H9 (cell line): Measurements from ENCODE around the gene AS3MT. TPM values are rescaled to one million over a fixed set of nuclear protein-coding genes. Genes with fewer than 3 reads are reported as not detected.

ENCODE experiments used
- DNase-seq: peaks from one replicate; pipeline ENCODE4 v3.0.0-alpha.2; 2017
- H2AFZ ChIP-seq: one replicate; pipeline ENCODE4 v1.6.1; 2013; ENCODE audit warnings: mild to moderate bottlenecking, low read length, control low read depth, moderate library complexity
- H2AK5ac ChIP-seq: 2 replicates; pipeline ENCODE4 v1.6.1; 2013; ENCODE audit warnings: low read length, control low read depth, mixed read lengths; ENCODE audit not compliant: insufficient read length
- H2BK120ac ChIP-seq: one replicate; pipeline ENCODE4 v1.6.1; 2013; ENCODE audit warnings: low read depth, mild to moderate bottlenecking, low read length, control low read depth, inconsistent platforms; ENCODE audit not compliant: poor library complexity, severe bottlenecking
- H2BK12ac ChIP-seq: 2 replicates; pipeline ENCODE4 v1.6.1; 2013; ENCODE audit warnings: low read length, control low read depth, mixed read lengths, low read depth; ENCODE audit not compliant: insufficient read length
- H2BK15ac ChIP-seq: 2 replicates; pipeline ENCODE4 v1.6.1; 2013; ENCODE audit warnings: low read depth, low read length, control low read depth
- H2BK20ac ChIP-seq: one replicate; pipeline ENCODE4 v1.6.1; 2013; ENCODE audit warnings: low read depth, mild to moderate bottlenecking, low read length, control low read depth, inconsistent platforms; ENCODE audit not compliant: poor library complexity, severe bottlenecking
- H2BK5ac ChIP-seq: 2 replicates; pipeline ENCODE4 v1.6.1; 2013; ENCODE audit warnings: low read length, control low read depth, mixed read lengths; ENCODE audit not compliant: insufficient read length
- H3K14ac ChIP-seq: 2 replicates; pipeline ENCODE4 v1.6.1; 2013; ENCODE audit warnings: low read length, control low read depth; ENCODE audit not compliant: insufficient read depth
- H3K18ac ChIP-seq: 2 replicates; pipeline ENCODE4 v1.6.1; 2013; ENCODE audit warnings: low read depth, mild to moderate bottlenecking, mixed read lengths, low read length, control low read depth; ENCODE audit not compliant: insufficient read length
- H3K23ac ChIP-seq: 2 replicates; pipeline ENCODE4 v1.6.1; 2013; ENCODE audit warnings: low read length, control low read depth, mixed read lengths, low read depth; ENCODE audit not compliant: insufficient read length
- H3K23me2 ChIP-seq: 2 replicates; pipeline ENCODE4 v1.6.1; 2013; ENCODE audit warnings: low read depth, mild to moderate bottlenecking, mixed read lengths, low read length, control low read depth; ENCODE audit not compliant: insufficient read length, poor library complexity, severe bottlenecking
- H3K27ac ChIP-seq: 2 replicates; pipeline ENCODE4 v1.5.1; 2013; ENCODE audit warnings: low read length, control low read depth, mixed read lengths, low read depth; ENCODE audit not compliant: insufficient read length
- H3K27me3 ChIP-seq: 2 replicates; pipeline ENCODE4 v1.6.1; 2013; ENCODE audit warnings: low read length, control low read depth, inconsistent platforms; ENCODE audit not compliant: insufficient read depth
- H3K4ac ChIP-seq: 2 replicates; pipeline ENCODE4 v1.6.1; 2013; ENCODE audit warnings: low read depth, mild to moderate bottlenecking, control low read depth, inconsistent platforms, low read length, moderate library complexity
- H3K4me1 ChIP-seq: 2 replicates; pipeline ENCODE4 v1.6.1; 2013; ENCODE audit warnings: low read length, control low read depth, inconsistent platforms; ENCODE audit not compliant: insufficient read depth
- H3K4me2 ChIP-seq: 2 replicates; pipeline ENCODE4 v1.6.1; 2013; ENCODE audit warnings: low read length, control low read depth, mixed read lengths; ENCODE audit not compliant: insufficient read length, insufficient read depth
- H3K56ac ChIP-seq: 2 replicates; pipeline ENCODE4 v1.6.1; 2013; ENCODE audit warnings: low read depth, mild to moderate bottlenecking, mixed read lengths, low read length, control low read depth; ENCODE audit not compliant: insufficient read length
- H3K79me1 ChIP-seq: 2 replicates; pipeline ENCODE4 v1.6.1; 2013; ENCODE audit warnings: low read depth, mild to moderate bottlenecking, moderate library complexity, low read length, control low read depth, inconsistent platforms; ENCODE audit not compliant: insufficient read depth, poor library complexity, severe bottlenecking
- H3K79me2 ChIP-seq: 2 replicates; pipeline ENCODE4 v1.6.1; 2013; ENCODE audit warnings: low read length, control low read depth, inconsistent platforms; ENCODE audit not compliant: insufficient read depth
- H3K9ac ChIP-seq: 2 replicates; pipeline ENCODE4 v1.6.1; 2013; ENCODE audit warnings: low read length, control low read depth, mixed read lengths; ENCODE audit not compliant: insufficient read length; ENCODE audit errors: extremely low read depth
- H3K9me3 ChIP-seq: one replicate; pipeline ENCODE4 v1.6.1; 2013; ENCODE audit warnings: low read depth, low read length, inconsistent platforms; ENCODE audit not compliant: control insufficient read depth
- H3T11ph ChIP-seq: one replicate; pipeline ENCODE4 v1.6.1; 2013; ENCODE audit warnings: mild to moderate bottlenecking, low read length, control low read depth, inconsistent platforms
- H4K20me1 ChIP-seq: one replicate; pipeline ENCODE4 v1.6.1; 2013; ENCODE audit not compliant: control insufficient read depth, insufficient read length, insufficient read depth
- H4K5ac ChIP-seq: 2 replicates; pipeline ENCODE4 v1.6.1; 2013; ENCODE audit warnings: low read depth, mild to moderate bottlenecking, mixed read lengths, low read length, control low read depth; ENCODE audit not compliant: insufficient read length
- H4K8ac ChIP-seq: replicated peaks from 2 replicates; pipeline ENCODE4 v1.6.1; 2013; ENCODE audit warnings: low read length, control low read depth, mixed read lengths, low read depth; ENCODE audit not compliant: insufficient read length
- H4K91ac ChIP-seq: 2 replicates; pipeline ENCODE4 v1.6.1; 2013; ENCODE audit warnings: low read depth, mild to moderate bottlenecking, moderate library complexity, mixed read lengths, low read length, control low read depth; ENCODE audit not compliant: insufficient read length
- H3K27ac Mint-ChIP-seq, 3 experiments: 2 replicates in 2 of 3; 3 replicates in 1 of 3; pipeline ENCODE4 v1.8.0; 2020 to 2021; ENCODE audit warnings: mixed read lengths in 3 of 3, mild to moderate bottlenecking in 1 of 3, moderate library complexity in 1 of 3
- H3K27me3 Mint-ChIP-seq: 2 replicates; pipeline ENCODE4 v1.8.0; 2021; ENCODE audit warnings: low read depth, mild to moderate bottlenecking, moderate library complexity, mixed read lengths
- H3K36me3 Mint-ChIP-seq, 3 experiments: 2 replicates in 2 of 3; 3 replicates in 1 of 3; pipeline ENCODE4 v1.8.0; 2020 to 2021; ENCODE audit warnings: low read depth in 3 of 3, mixed read lengths in 3 of 3; ENCODE audit not compliant: insufficient read depth in 1 of 3
- H3K4me1 Mint-ChIP-seq, 2 experiments: 2 replicates each; pipeline ENCODE4 v1.8.0; 2020; ENCODE audit warnings: mixed read lengths in 2 of 2
- H3K4me3 Mint-ChIP-seq, 2 experiments: 2 replicates in 1 of 2; 3 replicates in 1 of 2; pipeline ENCODE4 v1.8.0; 2020 to 2021; ENCODE audit warnings: mild to moderate bottlenecking in 2 of 2, mixed read lengths in 2 of 2, moderate library complexity in 1 of 2
- H3K9me3 Mint-ChIP-seq, 2 experiments: 2 replicates in 1 of 2; 3 replicates in 1 of 2; pipeline ENCODE4 v1.8.0; 2020; ENCODE audit warnings: mild to moderate bottlenecking in 2 of 2, mixed read lengths in 2 of 2, moderate library complexity in 1 of 2
- CTCF ChIP-seq: fragments of 200-600 bp; sonication (generic); conservative IDR thresholded peaks from 3 replicates; pipeline ENCODE4 v1.8.0; 2021; ENCODE audit warnings: antibody characterized with exemption, mild to moderate bottlenecking
- WGBS: extraction: QIAGEN DNeasy Blood & Tissue Kit; methylation state at CpG from one replicate; pipeline ENCODE4 v1.1.7; 2013; ENCODE audit warnings: missing lambda C conversion rate, low lambda C conversion rate, mixed read lengths; ENCODE audit not compliant: insufficient read length; ENCODE audit errors: extremely low coverage; 5-methylcytosine and 5-hydroxymethylcytosine counted together
- total RNA-seq: library from RNA; stranded (reverse); gene quantifications from 2 replicates; pipeline ENCODE4 v1.2.1, GENCODE V29; 2021

Gene AS3MT
- total RNA-seq, 1 experiment from 2014 or later, result 16.4 TPM

GRCh38 chr10:102845352-102845902 lies 23.8 kb upstream of the AS3MT start:
- H3K79me1 ChIP-seq, result no peaks in the 10 kb centered on the region
- no peak overlapping the region for H3K4me3 Mint-ChIP-seq

More at GRCh38 chr10:102845352-102845902, 23.8 kb upstream of the AS3MT start:
- no peak overlapping the region for H3K14ac ChIP-seq
- no peak overlapping the region for H2BK15ac ChIP-seq
- H4K20me1 ChIP-seq, result no peaks in the 10 kb centered on the region
- H3K9me3 ChIP-seq, result no peaks in the 10 kb centered on the region
- H2AK5ac ChIP-seq, result no peak overlapping the region
- H3K4me1 ChIP-seq, result no peaks in the 10 kb centered on the region
- H3K9ac ChIP-seq, result no peak overlapping the region
- no peaks in the 10 kb centered on the region for H3K23me2 ChIP-seq
- WGBS, result no CpG with 5 or more reads among the region's 9 CpGs
- no peak overlapping the region for H4K5ac ChIP-seq
- H3K79me2 ChIP-seq, result no peaks in the 10 kb centered on the region
- no peak overlapping the region for H3K27ac ChIP-seq
- Mint-ChIP-seq H3K36me3 (peaks cover 0 to 5% (median 2%) of the 10 kb centered on the region in 3 experiments; a peak in 2 of 7 replicates), H3K9me3 (peaks cover 8 to 16% of the 10 kb centered on the region in 2 experiments), H3K4me1 (peaks cover 4 to 7% of the 10 kb centered on the region in 2 experiments), H3K27ac (no peak overlapping the region), H3K27me3 (peaks cover 6% of the 10 kb centered on the region)
- H4K91ac ChIP-seq, result no peak overlapping the region
- H2BK120ac ChIP-seq, result no peak overlapping the region
- H3K18ac ChIP-seq, result no peak overlapping the region
- no peak overlapping the region for H3K23ac ChIP-seq
- no peak overlapping the region for H2BK5ac ChIP-seq
- H3K4ac ChIP-seq, result no peak overlapping the region
- H4K8ac ChIP-seq, result no peak overlapping the region
- DNase-seq, result no peak
- no peaks in the 10 kb centered on the region for H3K27me3 ChIP-seq
- no peak for TF ChIP-seq CTCF
- no peak overlapping the region for H2BK12ac ChIP-seq
- no peak overlapping the region for H2AFZ ChIP-seq
- H3K56ac ChIP-seq, result no peak overlapping the region
- H2BK20ac ChIP-seq, result no peak overlapping the region
- H3K4me2 ChIP-seq, result no peak overlapping the region
- no peak overlapping the region for H3T11ph ChIP-seq
